OCI-LY1 (cell line): ENCODE measurements around the gene GBF1.

Experiments
- H2AFZ ChIP-seq: fragments of 200-600 bp; sonication (generic), shearing (Covaris generic); 2 replicates; pipeline ENCODE4 v1.6.0; 2014; ENCODE audit warnings: antibody characterized with exemption, mild to moderate bottlenecking, low read length
- H3F3A ChIP-seq: fragments of 200-600 bp; sonication (generic), shearing (Covaris generic); 2 replicates; pipeline ENCODE4 v1.6.0; 2014; ENCODE audit warnings: mild to moderate bottlenecking, antibody characterized with exemption, low read length, moderate library complexity; ENCODE audit not compliant: insufficient read depth
- H3K27ac ChIP-seq: fragments of 200-600 bp; sonication (generic); 2 replicates; pipeline ENCODE4 v1.5.1; 2014; ENCODE audit warnings: low read length, mixed run types, mild to moderate bottlenecking, low read depth; ENCODE audit not compliant: poor library complexity, severe bottlenecking
- H3K27me3 ChIP-seq: fragments of 200-600 bp; sonication (generic); 2 replicates; pipeline ENCODE4 v1.6.0; 2014; ENCODE audit warnings: antibody characterized with exemption, mild to moderate bottlenecking, low read length, moderate library complexity; ENCODE audit not compliant: insufficient read depth
- H3K36me3 ChIP-seq: fragments of 200-600 bp; sonication (generic); 2 replicates; pipeline ENCODE4 v1.6.1; 2014; ENCODE audit warnings: mild to moderate bottlenecking, antibody characterized with exemption, low read length, moderate library complexity, mixed read lengths; ENCODE audit not compliant: insufficient read depth
- H3K4me1 ChIP-seq: fragments of 200-600 bp; sonication (generic); 2 replicates; pipeline ENCODE4 v1.5.1; 2014; ENCODE audit warnings: mild to moderate bottlenecking, low read length, moderate library complexity; ENCODE audit not compliant: insufficient read depth, severe bottlenecking
- H3K4me2 ChIP-seq: fragments of 200-600 bp; sonication (generic), shearing (Covaris generic); 2 replicates; pipeline ENCODE4 v1.6.1; 2014; ENCODE audit warnings: low read length
- H3K4me3 ChIP-seq: fragments of 200-600 bp; sonication (generic); 2 replicates; pipeline ENCODE4 v1.5.1; 2014; ENCODE audit warnings: low read length, low read depth, mild to moderate bottlenecking, mixed read lengths; ENCODE audit not compliant: poor library complexity, severe bottlenecking
- H3K79me2 ChIP-seq: fragments of 200-600 bp; shearing (Covaris generic); 2 replicates; pipeline ENCODE4 v1.6.1; 2016; ENCODE audit warnings: mixed run types, low read length, mixed read lengths; ENCODE audit not compliant: insufficient read depth
- H3K9ac ChIP-seq: fragments of 200-600 bp; sonication (generic), shearing (Covaris generic); 2 replicates; pipeline ENCODE4 v1.6.1; 2014; ENCODE audit warnings: mild to moderate bottlenecking, low read length, mixed read lengths
- H3K9me2 ChIP-seq: fragments of 200-600 bp; sonication (generic), shearing (Covaris generic); 2 replicates; pipeline ENCODE4 v1.6.1; 2014; ENCODE audit warnings: low read depth, mild to moderate bottlenecking, low read length, mixed read lengths
- H3K9me3 ChIP-seq: fragments of 200-600 bp; shearing (Covaris generic); 2 replicates; pipeline ENCODE4 v1.6.1; 2014; ENCODE audit warnings: low read length, mixed read lengths
- H4K20me1 ChIP-seq: fragments of 200-600 bp; sonication (generic), shearing (Covaris generic); 2 replicates; pipeline ENCODE4 v1.6.0; 2016; ENCODE audit warnings: mild to moderate bottlenecking, low read length; ENCODE audit not compliant: insufficient read depth
- CTCF ChIP-seq: fragments of 200-600 bp; sonication (generic), shearing (Covaris generic); IDR thresholded peaks from 2 replicates; pipeline ENCODE4 v1.5.1; 2017; ENCODE audit warnings: mild to moderate bottlenecking, antibody characterized with exemption, low read length, moderate library complexity, mixed read lengths
- EZH2 ChIP-seq: fragments of 200-600 bp; sonication (generic), shearing (Covaris generic); IDR thresholded peaks from 2 replicates; pipeline ENCODE4 v1.8.0; 2017; ENCODE audit warnings: borderline replicate concordance, mixed run types, mild to moderate bottlenecking, antibody characterized with exemption, low read length, moderate library complexity, mixed read lengths

Gene GBF1

GRCh38 chr10:102280397-102281101 is 35.2 kb downstream of the GBF1 start:
- Histone ChIP-seq H4K20me1 (no peaks in the 10 kb centered on the region), H3K4me1 (peaks cover 13% of the 10 kb centered on the region), H2AFZ (no peak overlapping the region), H3K36me3 (no peaks in the 10 kb centered on the region), H3K4me2 (no peak overlapping the region), H3K4me3 (no peak overlapping the region), H3K9me2 (no peaks in the 10 kb centered on the region), H3K79me2 (no peaks in the 10 kb centered on the region), H3K9ac (no peak overlapping the region), H3F3A (no peaks in the 10 kb centered on the region), H3K27me3 (no peaks in the 10 kb centered on the region), H3K27ac (no peak overlapping the region), H3K9me3 (no peaks in the 10 kb centered on the region)
- TF ChIP-seq EZH2 (no peak), CTCF (no peak)

GRCh38 chr10:102281102-102281487 is 35.8 kb downstream of the GBF1 start:
- no peaks in the 10 kb centered on the region for H4K20me1 ChIP-seq
- no peak overlapping the region for H2AFZ ChIP-seq
- H3K79me2 ChIP-seq, result no peaks in the 10 kb centered on the region
- no peak for TF ChIP-seq CTCF
- no peak for TF ChIP-seq EZH2
- H3K4me3 ChIP-seq, result no peak overlapping the region
- no peaks in the 10 kb centered on the region for H3K9me3 ChIP-seq
- no peak overlapping the region for H3K9ac ChIP-seq
- peaks cover 13% of the 10 kb centered on the region for H3K4me1 ChIP-seq
- H3K36me3 ChIP-seq, result no peaks in the 10 kb centered on the region
- H3K4me2 ChIP-seq, result no peak overlapping the region
- no peaks in the 10 kb centered on the region for H3K9me2 ChIP-seq
- no peak overlapping the region for H3K27ac ChIP-seq
- no peaks in the 10 kb centered on the region for H3F3A ChIP-seq
- no peaks in the 10 kb centered on the region for H3K27me3 ChIP-seq

- H3K27ac ChIP-seq, result no peak overlapping the region
- no peaks in the 10 kb centered on the region for H3K9me2 ChIP-seq
- no peak overlapping the region for H2AFZ ChIP-seq
- peaks cover 13% of the 10 kb centered on the region for H3K4me1 ChIP-seq
- no peak overlapping the region for H3K4me2 ChIP-seq
- H3K36me3 ChIP-seq, result no peaks in the 10 kb centered on the region
- H3F3A ChIP-seq, result no peaks in the 10 kb centered on the region
- H3K27me3 ChIP-seq, result no peaks in the 10 kb centered on the region
- H3K79me2 ChIP-seq, result no peaks in the 10 kb centered on the region
- H3K9ac ChIP-seq, result no peak overlapping the region
- no peaks in the 10 kb centered on the region for H3K9me3 ChIP-seq
- H4K20me1 ChIP-seq, result no peaks in the 10 kb centered on the region
- TF ChIP-seq EZH2 (no peak), CTCF (no peak)
- H3K4me3 ChIP-seq, result no peak overlapping the region
Observed at GRCh38 chr10:102283488-102283887, 38.2 kb downstream of the GBF1 start.
